HUDEP-2 (cell line): ENCODE results near the gene KMO.

Source experiments
- DNase-seq, 76 experiments: peaks; one replicate each; lab custom pipeline; 2025; ENCODE audit not compliant: unreplicated experiment in 76 of 76; lab: John Stamatoyannopoulos, UW

KMO gene

GRCh38 chr1:241642593-241642944, 110.4 kb downstream of the KMO start:
- DNase-seq: no peak

DNA sequence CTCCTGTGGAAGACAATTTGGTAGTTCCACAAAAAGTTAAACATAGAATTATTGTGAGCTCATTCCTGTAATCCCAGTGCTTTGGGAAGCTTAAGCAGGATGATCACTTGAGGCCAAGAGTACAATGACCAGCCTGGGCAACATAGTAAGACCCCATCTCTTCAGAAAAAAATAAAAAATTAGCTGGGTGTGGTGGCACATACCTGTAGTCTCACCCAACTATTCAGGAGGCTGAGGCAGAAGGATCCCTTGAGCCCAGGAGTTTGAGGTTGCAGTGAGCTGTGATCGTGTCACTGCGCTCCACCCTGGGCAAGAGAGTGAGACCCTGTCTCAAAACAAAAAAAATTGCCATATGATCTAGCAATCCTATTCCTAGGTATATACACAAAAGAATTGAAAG, 112.1 kb downstream of the KMO start:
- no peak for DNase-seq

DNA sequence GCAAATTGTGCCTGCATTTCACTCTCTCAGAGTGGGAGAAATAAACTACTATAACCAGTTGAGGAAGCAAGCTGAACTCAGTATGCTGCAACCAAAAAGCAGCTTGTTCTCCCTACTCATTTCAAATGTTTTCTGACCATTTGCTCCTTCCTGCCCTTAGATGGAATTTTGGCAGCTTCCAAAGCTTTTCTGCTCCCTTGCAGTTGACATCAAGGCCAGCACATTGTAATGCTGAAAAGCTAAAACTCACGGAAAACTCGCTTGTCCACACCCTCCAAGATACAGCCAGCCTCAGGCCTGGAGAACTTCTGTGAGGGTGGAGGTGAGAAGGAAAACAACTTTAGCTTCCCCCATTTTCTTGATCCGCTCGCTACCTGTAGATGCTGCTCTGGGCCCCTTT, 113.0 kb downstream of the KMO start:
- DNase-seq: no peak
